Measurements from ENCODE around the gene TXN.

TXN gene

DNA sequence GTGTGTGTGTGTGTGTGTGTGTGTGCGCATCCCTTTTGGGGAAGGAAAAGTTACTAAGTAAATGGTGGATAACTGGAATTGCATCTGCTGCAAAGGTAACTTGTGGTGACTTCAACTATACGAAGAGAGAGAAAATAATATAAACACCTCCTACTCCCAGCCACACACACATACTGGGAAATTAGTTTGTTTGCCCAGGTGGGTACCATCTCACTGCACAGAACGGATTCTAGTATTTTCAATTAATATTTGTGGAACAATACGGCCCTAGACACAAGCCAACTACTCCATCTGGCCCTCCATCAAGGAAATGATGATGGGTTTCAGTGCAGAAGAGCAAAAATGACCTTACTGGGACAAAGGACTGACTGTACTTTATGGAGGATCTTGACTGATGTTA is 32.2 kb upstream of the TXN start:
- H3K4me3 ChIP-seq (ENCODE audit: low read length), result no peak overlapping the region
- no peak for TF ChIP-seq CTCF (IDR thresholded peaks at IDR 0.05; ENCODE audit: insufficient read depth, low read depth, low read length, missing control alignments)
- no peak for DNase-seq (ENCODE audit: low read depth)

DNA sequence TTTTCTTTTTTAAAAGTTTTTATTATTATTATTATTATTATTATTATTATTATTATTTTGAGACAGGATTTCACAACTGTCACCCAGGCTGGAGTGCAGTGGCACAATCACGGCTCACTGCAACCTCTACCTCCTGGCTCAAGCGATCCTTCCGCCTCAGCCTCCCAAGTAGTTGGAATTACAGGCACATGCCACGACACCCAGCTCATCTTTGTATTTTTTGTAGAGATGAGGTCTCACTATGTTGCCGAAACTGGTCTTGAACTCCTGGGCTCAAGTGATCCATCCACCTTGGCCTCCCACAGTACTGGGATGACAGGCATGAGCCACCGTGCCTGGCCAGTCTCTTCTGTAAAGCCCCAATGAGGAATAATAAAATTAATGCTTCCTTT is 31.0 kb upstream of the TXN start:
- no peak for TF ChIP-seq CTCF (IDR thresholded peaks at IDR 0.05; ENCODE audit: insufficient read depth, low read depth, low read length, missing control alignments)
- DNase-seq (ENCODE audit: low read depth), result no peak
- no peak overlapping the region for H3K4me3 ChIP-seq (ENCODE audit: low read length)

GRCh38 chr9:110284211-110284844 is 28.0 kb upstream of the TXN start:
- TF ChIP-seq CTCF (IDR thresholded peaks at IDR 0.05; ENCODE audit: insufficient read depth, low read depth, low read length, missing control alignments), result no peak
- peak; percentile 68 for DNase-seq (ENCODE audit: low read depth)
- H3K4me3 ChIP-seq (ENCODE audit: low read length), result no peak overlapping the region

DNA sequence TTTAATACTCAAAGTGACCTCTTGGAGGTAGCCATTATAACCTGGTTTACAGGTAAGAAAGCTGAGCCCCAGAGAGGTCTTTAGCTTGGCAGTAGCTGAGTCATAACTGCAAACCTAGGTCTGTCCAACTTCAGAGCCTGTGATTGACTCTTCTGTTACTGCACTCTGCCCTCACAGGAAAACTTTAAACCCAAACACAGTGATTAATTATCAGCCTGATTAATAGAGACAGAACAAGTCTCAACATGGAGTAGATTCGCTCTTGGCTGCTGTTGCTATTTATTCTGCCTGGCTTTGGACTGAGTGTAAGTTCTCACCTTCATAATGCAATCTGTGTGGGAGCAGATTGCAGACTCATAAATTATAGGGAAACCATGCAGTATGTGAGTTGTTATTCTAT is 27.4 kb upstream of the TXN start:
- peak; percentile 96 for DNase-seq (ENCODE audit: low read depth)
- no peak overlapping the region for H3K4me3 ChIP-seq (ENCODE audit: low read length)
- no peak for TF ChIP-seq CTCF (IDR thresholded peaks at IDR 0.05; ENCODE audit: insufficient read depth, low read depth, low read length, missing control alignments)

- H3K4me3 ChIP-seq (ENCODE audit: low read length), result no peak overlapping the region
- DNase-seq (ENCODE audit: low read depth), result no peak
- no peak for TF ChIP-seq CTCF (IDR thresholded peaks at IDR 0.05; ENCODE audit: insufficient read depth, low read depth, low read length, missing control alignments)
These were observed 26.4 kb upstream of the TXN start for GRCh38 chr9:110282739-110283081.

DNA sequence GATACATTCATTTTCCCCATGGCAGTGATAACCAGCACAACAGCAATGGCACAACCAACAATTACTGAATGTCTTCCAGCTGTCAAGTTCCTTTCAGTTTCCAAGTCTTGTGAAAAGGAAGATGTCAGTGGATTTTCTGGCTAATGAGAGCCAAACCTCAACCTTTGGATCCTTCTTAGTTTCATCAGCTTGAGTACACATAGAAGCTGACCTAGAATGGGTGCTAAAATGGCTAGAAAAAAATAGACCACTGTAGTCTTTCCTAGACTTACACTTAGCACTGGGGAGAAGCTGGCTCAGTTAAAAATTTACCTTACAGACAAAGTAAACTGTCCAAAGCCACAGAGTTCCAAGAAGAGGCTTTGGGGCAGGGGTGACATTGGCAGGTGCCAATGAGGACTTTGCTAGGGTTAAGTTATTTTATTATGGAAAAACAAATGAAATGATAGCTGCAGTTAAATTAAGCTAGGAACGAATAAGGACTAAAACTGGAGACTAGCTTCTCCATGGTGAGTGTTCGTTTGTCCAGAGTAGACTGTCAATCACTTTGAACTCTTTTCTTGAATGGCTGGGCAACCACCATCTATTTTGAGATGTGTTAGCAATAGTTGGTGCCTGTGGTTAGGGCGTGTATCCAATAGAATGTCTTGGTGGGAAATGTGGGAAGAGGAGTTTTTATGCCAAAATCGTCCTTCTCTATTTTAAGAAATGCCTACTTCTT is 25.9 kb upstream of the TXN start:
- TF ChIP-seq CTCF (IDR thresholded peaks at IDR 0.05; ENCODE audit: insufficient read depth, low read depth, low read length, missing control alignments), result no peak
- H3K4me3 ChIP-seq (ENCODE audit: low read length), result no peak overlapping the region
- no peak for DNase-seq (ENCODE audit: low read depth)
